ENCODE data around the gene TAF11L9. TPM values are rescaled to one million over a fixed set of nuclear protein-coding genes. Genes with fewer than 3 reads are reported as not detected.

The TAF11L9 gene
- total RNA-seq = not detected in 2 replicates

GRCh38 chr5:17594255-17594654 is at the start of gene TAF11L9:
Gene TAF11L9 (minus strand): TSS chr5:17594394.

GRCh38 chr5:17634160-17634559 is 40.0 kb upstream of the TAF11L9 start, which contains the start of gene TAF11L14:
Gene TAF11L14 (plus strand): TSS chr5:17634460.

GRCh38 chr5:17631788-17632187 is 37.6 kb upstream of the TAF11L9 start, which contains the start of gene TAF11L13:
Gene TAF11L13 (plus strand): TSS chr5:17632088.

GRCh38 chr5:17610092-17610491 is 15.9 kb upstream of the TAF11L9 start, which contains the start of gene TAF11L12:
Gene TAF11L12 (plus strand): TSS chr5:17610392.

GRCh38 chr5:17603880-17604279 is 9.7 kb upstream of the TAF11L9 start, which contains the start of gene TAF11L11:
Gene TAF11L11 (plus strand): TSS chr5:17604183.

GRCh38 chr5:17597728-17598127 is 3.5 kb upstream of the TAF11L9 start, which contains the start of gene TAF11L10:
Gene TAF11L10 (minus strand): TSS chr5:17597828.

GRCh38 chr5:17590860-17591259 is 3.3 kb downstream of the TAF11L9 start, which contains the start of gene TAF11L8:
Gene TAF11L8 (minus strand): TSS chr5:17590960.

GRCh38 chr5:17585658-17586057 is 8.5 kb downstream of the TAF11L9 start, which contains the start of gene TAF11L7:
Gene TAF11L7 (minus strand): TSS chr5:17585758.

Other genes with a start within 250 kb of the TAF11L9 start
- gene TAF11L2, start 96.2 kb downstream of the TAF11L9 start, total RNA-seq = not detected in 2 replicates
- not detected in 2 replicates for gene TAF11L3, start 76.0 kb downstream of the TAF11L9 start, total RNA-seq
- gene TAF11L4, start 72.6 kb downstream of the TAF11L9 start, total RNA-seq = not detected in 2 replicates
- gene TAF11L5, start 69.2 kb downstream of the TAF11L9 start, total RNA-seq = not detected in 2 replicates
- gene TAF11L6, start 65.7 kb downstream of the TAF11L9 start, total RNA-seq = not detected in 2 replicates
- gene TAF11L7, start 8.6 kb downstream of the TAF11L9 start, total RNA-seq = not detected in 2 replicates
- gene TAF11L8, start 3.4 kb downstream of the TAF11L9 start, total RNA-seq = not detected in 2 replicates
- gene TAF11L10, start 3.4 kb upstream of the TAF11L9 start, total RNA-seq = not detected in 2 replicates
- not detected in 2 replicates for gene TAF11L11, start 9.8 kb upstream of the TAF11L9 start, total RNA-seq
- gene TAF11L12, start 16.0 kb upstream of the TAF11L9 start, total RNA-seq = not detected in 2 replicates
- not detected in 2 replicates for gene TAF11L13, start 37.7 kb upstream of the TAF11L9 start, total RNA-seq
- gene TAF11L14, start 40.1 kb upstream of the TAF11L9 start, total RNA-seq = not detected in 2 replicates